ACHN (cell line): Measurements from ENCODE around the gene DCLK1.
"Not testable (repeated sequence)": the region's sequence is repeated elsewhere in the genome, so short reads cannot be mapped to it uniquely, and the experiment has no call there.

Source experiments
- DNase-seq: peaks from one replicate; pipeline ENCODE4 v3.0.0-alpha.2; 2015
- in situ Hi-C: cut with HindIII; loops from 2 replicates; pipeline ENCODE4 v1.10.0; 2017; ENCODE audit warnings: low sequenced_read_pairs, low pct_ligation_motif_present, low pct_unique_long_range_greater_than_20kb

Gene DCLK1

GRCh38 chr13:36134632-36135031 lies 3.5 kb upstream of the DCLK1 start:
- in situ Hi-C loops = no loop called here
- DNase-seq = no peak

DNA sequence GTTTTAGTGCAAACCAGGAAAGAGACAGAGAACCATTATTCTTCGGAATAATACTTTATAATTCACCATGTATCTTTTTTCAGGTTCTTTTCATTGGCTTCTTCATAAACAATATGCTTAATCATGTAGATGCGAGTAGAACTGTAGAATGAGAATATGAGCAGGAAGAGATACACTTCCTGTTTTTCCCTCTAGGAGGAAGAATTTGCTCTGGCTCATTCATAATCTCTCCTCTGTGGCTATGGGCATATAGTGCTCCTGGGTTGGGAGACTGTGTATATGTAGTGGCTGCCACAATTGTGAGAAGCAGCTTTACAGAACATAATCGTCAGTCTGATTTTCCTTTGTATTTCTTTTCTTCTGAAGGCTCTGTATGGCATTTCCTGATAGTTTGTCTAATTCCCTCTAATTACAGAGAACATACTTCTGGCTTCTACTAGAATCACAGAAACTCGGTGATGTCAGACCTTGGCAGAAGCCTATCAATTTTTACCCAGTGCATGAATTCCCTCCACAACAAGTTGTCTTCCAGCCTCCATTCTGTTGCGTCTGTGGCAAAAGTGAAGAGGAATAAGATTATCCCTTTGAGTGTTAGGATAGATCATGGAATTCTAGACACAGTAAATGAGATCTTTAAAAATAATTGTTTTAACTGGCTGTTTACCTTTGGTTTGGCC lies 2.9 kb upstream of the DCLK1 start:
- in situ Hi-C loops = no loop called here
- DNase-seq = no peak

- in situ Hi-C loops = no loop called here
- no peak for DNase-seq
Observed at GRCh38 chr13:36132376-36132775, 1.2 kb upstream of the DCLK1 start.

GRCh38 chr13:36131931-36132297 lies 732 bp upstream of the DCLK1 start:
- no peak for DNase-seq
- in situ Hi-C loops = no loop called here

DNA sequence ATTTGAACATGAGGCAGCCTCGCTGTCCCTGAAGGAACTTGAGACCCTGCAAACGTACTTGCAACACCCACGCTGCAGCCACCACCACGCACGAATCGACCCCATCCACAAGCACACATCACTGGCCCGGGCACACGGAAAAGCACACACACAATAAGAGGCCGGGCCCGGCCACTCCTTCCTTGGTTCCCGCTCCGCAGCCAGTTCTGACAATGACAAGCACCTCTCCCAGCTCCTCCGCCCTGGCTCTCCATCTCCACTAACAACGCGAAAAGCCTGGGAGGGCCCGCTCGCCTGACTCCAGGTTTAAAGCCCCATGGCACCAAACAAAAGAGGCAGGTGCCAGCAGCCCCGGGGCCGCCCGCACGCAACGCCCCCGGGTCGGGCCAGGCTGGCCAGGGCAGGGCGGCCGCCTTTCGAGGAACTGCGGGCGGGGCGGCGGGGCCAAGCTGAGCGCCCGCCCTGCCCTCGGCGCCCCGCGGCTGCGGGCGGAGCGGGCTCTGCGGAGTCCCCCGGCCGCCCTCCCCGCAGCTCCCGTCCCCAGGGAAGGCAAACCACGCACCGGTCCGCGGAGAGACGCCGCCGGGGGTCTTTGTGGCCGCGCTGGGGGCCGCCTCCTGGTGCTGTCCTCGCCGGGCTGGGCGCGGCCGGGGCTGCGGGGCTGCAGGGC lies 495 bp downstream of the DCLK1 start:
- DNase-seq = peak; percentile 16
- in situ Hi-C loops = no loop called here

GRCh38 chr13:36130193-36130551 lies 1.0 kb downstream of the DCLK1 start:
- in situ Hi-C loops = no loop called here
- no peak for DNase-seq

DNA sequence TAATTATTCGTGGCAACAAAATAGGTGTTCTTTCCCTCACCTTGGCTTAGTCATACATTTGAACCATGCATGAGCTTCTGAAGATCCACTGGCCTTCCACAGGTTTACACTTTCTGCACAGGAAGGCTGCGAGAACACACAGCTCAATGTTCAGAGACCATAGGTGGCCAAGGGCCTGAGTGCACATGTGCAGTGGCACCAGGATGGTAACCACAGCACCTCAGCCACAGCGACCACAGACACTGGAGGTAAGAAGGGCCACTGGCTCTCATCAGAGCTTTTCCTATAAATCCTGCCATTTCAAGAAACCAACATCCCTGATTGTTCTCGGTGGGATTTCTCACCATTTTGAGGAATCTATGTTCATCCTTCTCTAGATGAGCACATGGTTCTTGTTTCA lies 1.6 kb downstream of the DCLK1 start:
- DNase-seq = no peak
- in situ Hi-C loops = no loop called here

DNA sequence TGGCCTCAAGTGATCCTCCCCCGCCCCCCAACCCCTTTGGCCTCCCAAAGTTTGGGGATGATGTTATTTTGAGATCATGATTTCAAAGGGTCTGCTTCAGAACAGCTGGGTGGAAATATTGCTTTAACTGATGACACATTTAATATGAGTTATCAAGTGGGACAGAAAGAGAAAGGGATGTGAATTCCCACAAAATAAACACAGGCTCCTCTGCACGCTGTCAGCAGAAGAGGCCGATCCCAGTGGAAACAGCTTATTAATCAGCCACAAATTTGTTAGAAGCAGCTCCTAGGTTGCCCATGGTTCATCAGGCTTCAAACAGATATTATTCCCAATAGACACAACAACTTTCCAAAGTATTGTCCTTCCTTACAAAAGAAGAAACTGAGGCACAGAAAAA lies 4.7 kb downstream of the DCLK1 start:
- in situ Hi-C loops = no loop called here
- DNase-seq = no peak

DNA sequence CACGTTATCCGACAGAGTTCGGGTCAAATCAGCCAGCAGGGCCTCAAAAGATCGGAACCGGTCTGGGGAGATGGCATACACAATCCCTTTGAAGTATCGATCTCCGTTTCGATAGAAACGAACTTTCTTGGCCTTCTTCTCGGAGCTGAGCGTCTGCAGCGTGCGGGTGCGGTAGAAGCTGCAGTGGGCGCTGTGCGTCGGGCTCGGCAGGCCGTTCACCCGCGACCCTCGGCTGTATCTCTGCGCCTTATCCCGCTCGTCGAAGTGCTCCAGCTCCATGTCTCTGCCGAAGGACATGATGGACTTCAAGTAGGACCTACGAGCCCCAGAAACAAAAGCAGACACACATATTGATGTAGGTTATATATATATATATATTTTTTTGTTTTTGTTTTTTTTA lies 5.3 kb downstream of the DCLK1 start:
- no peak for DNase-seq
- in situ Hi-C loops = no loop called here

DNA sequence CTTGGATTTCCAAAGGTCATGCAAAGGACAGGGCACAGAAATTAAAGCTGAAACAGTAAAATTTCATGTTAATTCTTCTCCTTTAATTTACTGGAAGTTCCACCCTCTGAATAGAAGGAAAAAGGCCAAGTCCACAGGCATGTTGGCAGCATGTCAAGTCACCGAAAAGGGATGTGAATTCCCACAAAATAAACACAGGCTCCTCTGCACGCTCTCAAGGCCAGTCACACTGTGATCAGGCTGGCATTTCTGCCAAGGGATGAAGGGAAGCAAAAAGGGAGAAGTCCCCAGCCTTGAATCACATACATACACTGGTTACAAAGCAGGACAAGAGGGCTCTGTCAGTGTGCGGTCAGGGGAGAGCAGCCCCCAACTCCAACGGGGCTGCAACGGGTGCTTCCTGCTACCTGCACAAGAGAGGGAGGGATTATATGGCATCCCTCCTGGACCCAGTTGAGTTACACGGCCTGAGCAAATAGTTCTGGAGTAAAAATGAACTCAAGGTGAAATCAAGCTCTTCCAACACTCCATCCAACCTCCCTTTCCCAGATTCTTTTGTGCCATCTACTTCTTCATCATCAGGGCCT lies 6.9 kb downstream of the DCLK1 start:
- no peak for DNase-seq
- in situ Hi-C loops = no loop called here

- DNase-seq = no peak
- in situ Hi-C loops = no loop called here
Observed at GRCh38 chr13:36115306-36115705, 15.9 kb downstream of the DCLK1 start.

- DNase-seq = no peak
- in situ Hi-C loops = no loop called here
Observed at GRCh38 chr13:36114233-36114632, 16.9 kb downstream of the DCLK1 start.

DNA sequence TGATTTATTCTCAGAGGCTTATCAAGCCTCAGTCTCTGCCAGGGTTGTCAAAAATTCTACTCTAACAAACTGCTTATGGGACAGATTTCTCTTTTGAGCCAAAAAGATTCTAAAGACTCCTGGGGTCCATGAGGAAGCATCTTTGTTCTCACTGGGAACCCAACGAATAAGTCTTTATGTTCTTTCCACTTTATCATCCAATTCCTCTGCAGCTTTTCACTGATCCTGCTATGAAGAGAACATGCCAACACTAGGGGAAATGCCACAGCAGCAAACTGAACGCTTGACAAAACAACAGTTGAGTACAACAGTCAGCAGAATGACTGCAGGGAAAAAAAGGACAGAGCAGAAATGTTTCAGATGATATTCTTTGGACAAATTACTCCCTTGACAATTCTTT lies 22.2 kb downstream of the DCLK1 start:
- DNase-seq = no peak
- in situ Hi-C loops = no loop called here

- DNase-seq = no peak
- in situ Hi-C loops = no loop called here
Observed at GRCh38 chr13:36108342-36108741, 22.8 kb downstream of the DCLK1 start.

DNA sequence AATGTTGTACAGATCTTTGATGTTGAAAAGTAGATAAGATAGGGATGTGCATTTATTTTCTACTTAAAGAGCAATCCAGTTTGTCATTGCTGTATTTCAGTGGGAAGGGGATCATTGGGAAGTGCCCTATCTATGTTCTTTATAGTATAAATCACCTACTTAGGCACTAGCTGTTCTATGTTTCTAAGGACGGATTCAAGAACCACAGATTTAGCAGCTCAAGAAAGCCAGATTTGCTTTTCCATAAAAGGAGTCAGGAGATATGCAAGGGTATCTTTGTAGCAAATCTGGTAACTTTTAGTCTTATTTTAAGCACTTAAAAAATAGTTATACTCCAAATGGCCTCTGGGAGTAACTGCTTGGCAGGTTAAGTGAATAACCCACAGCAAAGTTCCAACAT lies 23.7 kb downstream of the DCLK1 start:
- in situ Hi-C loops = no loop called here
- DNase-seq = no peak

- DNase-seq = no peak
- in situ Hi-C loops = no loop called here
Observed at GRCh38 chr13:36105726-36106125, 25.5 kb downstream of the DCLK1 start.

DNA sequence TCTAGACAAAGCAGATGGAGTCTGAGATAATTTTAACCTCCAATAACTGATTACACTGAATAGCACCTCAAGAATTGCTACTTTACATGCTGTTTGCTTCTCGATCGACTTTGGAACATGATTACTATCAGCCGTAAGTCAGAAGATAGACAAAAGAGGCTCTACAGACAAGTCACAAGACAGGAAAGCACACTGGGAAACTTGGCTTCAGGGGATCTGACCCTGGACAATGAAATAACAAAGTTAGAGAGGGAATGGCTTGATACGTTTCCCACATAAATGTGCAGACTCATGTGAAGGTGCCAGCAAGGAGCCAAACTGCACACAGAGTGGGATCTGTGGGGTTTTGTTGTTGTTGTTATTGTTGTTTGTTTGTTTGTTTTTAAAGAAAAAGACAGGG lies 28.5 kb downstream of the DCLK1 start:
- in situ Hi-C loops = no loop called here
- no peak for DNase-seq

DNA sequence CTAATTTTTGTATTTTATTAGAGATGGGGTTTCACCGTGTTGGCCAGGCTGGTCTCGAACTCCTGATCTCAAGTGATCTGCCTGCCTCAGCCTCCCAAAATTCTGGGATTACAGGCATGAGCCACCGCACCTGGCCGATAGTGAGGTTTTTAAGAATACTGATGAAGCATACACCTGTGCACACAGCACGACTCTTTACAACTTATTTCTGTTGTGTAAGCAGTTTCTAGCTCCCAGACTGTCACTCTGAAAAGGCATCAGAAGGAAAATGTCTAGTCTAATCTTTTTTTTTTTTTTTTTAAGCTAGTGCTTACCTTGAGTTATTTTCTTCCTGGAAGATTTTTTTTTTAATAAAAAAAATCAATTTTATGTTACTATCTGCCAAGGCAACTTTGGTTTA lies 29.3 kb downstream of the DCLK1 start:
- in situ Hi-C loops = not testable (repeated sequence)

GRCh38 chr13:36101157-36101556 lies 30.0 kb downstream of the DCLK1 start:
- no peak for DNase-seq
- in situ Hi-C loops = no loop called here

More for the DNA sequence above, 29.3 kb downstream of the DCLK1 start:
- not testable (repeated sequence) for DNase-seq

GRCh38 chr13:36098080-36098479 lies 33.1 kb downstream of the DCLK1 start:
- in situ Hi-C loops = no loop called here
- DNase-seq = peak; percentile 53
